Thoracic aorta (tissue), 2 donors: ENCODE data around the gene EDIL3. TPM values are rescaled to one million over a fixed set of nuclear protein-coding genes. Genes with fewer than 3 reads are reported as not detected.

Experiments
- ATAC-seq: fragments of 150-250 bp; one replicate; pipeline ENCODE4 v1.8.0; 2017; ENCODE audit warnings: low read depth; ENCODE audit not compliant: insufficient number of reproducible peaks, low FRiP score
- DNase-seq: peaks from one replicate; pipeline ENCODE4 v3.0.0-alpha.2; 2020; ENCODE audit warnings: low spot score
- H3K27ac ChIP-seq, 2 donors: fragments of 200-600 bp; sonication (generic); 1 replicate in 1 of 2; 2 replicates in 1 of 2; pipeline ENCODE4 v1.5.1; 2016; ENCODE audit warnings: mild to moderate bottlenecking in 2 of 2, moderate library complexity in 2 of 2
- H3K27me3 ChIP-seq: fragments of 200-600 bp; sonication (generic); replicated peaks from 2 replicates; pipeline ENCODE4 v1.6.0; 2016; ENCODE audit warnings: mild to moderate bottlenecking; ENCODE audit not compliant: insufficient read depth
- H3K36me3 ChIP-seq: fragments of 200-600 bp; sonication (generic); one replicate; pipeline ENCODE4 v1.5.1; 2016
- H3K4me1 ChIP-seq, 2 donors: fragments of 200-600 bp; sonication (generic); 1 replicate in 1 of 2; 2 replicates in 1 of 2; pipeline versions ENCODE4 v1.5.1 to v1.6.0; 2016; ENCODE audit warnings: low read depth in 2 of 2, mild to moderate bottlenecking in 1 of 2; ENCODE audit not compliant: control insufficient read depth in 1 of 2
- H3K4me3 ChIP-seq: fragments of 200-600 bp; sonication (generic); 2 replicates; pipeline ENCODE4 v1.5.1; 2016; ENCODE audit warnings: mild to moderate bottlenecking
- H3K9me3 ChIP-seq: fragments of 200-600 bp; sonication (generic); 2 replicates; pipeline ENCODE4 v1.5.1; 2016
- total RNA-seq, 2 donors: library from RNA; depleted of rRNA; stranded (reverse); fragments of >200 nt; gene quantifications; one replicate each; pipeline versions ENCODE4 v1.1.0 to v1.2.3, GENCODE V29; 2016
- TF ChIP-seq, protein P1 (sequence below): fragments of 200-600 bp; sonication (generic); IDR thresholded peaks from one replicate; pipeline ENCODE4 v1.5.1; 2019; ENCODE audit warnings: antibody characterized with exemption

The EDIL3 gene
- total RNA-seq, 2 donors from 2014 or later: 157 to 170 TPM

DNA sequence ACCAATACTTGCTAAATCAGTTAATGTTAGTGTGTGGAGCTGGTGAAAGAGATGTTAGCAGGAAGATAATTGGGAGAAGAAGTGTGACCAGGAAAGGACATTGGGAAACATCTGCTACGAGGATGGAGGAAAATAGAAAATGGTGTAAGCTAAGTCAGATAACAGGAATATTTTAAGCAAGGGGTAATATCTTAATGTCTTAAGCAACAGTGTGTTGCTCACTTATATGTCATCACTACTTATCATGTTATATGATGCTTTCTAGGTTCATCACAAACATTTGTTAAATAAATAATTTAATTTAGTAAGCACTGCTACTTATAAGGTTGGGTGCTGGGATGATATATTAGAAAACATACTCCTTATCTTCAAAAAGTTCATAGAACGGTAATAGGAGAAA is 326.1 kb downstream of the EDIL3 start:
- no peak overlapping the region for H3K4me3 ChIP-seq
- H3K27ac ChIP-seq: no peak overlapping the region

DNA sequence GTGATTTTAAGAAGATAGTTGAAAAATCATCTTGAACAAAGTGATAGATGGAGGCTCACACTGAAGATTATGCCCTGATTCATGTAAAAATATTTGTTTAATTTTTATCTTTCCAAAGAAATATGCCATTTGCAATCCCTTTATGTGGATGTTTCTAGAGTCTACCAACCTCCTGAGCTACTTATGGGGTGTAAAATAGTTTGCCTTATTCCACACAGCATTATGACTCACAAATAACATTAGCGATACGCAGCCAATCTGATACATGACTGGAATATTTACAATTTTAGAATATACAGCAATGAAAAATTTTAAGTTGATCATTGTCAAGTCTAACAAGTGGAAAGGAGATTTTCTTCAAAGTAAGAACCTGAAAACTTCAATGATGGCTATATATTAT is 327.5 kb downstream of the EDIL3 start:
- Histone ChIP-seq H3K4me1 (no peaks in the 10 kb centered on the region), H3K4me3 (no peak overlapping the region), H3K27ac (no peak overlapping the region), H3K36me3 (no peaks in the 10 kb centered on the region), H3K27me3 (no peaks in the 10 kb centered on the region), H3K9me3 (no peaks in the 10 kb centered on the region)
- ATAC-seq (no peak), DNase-seq (no peak)
- TF ChIP-seq, protein P1, sequence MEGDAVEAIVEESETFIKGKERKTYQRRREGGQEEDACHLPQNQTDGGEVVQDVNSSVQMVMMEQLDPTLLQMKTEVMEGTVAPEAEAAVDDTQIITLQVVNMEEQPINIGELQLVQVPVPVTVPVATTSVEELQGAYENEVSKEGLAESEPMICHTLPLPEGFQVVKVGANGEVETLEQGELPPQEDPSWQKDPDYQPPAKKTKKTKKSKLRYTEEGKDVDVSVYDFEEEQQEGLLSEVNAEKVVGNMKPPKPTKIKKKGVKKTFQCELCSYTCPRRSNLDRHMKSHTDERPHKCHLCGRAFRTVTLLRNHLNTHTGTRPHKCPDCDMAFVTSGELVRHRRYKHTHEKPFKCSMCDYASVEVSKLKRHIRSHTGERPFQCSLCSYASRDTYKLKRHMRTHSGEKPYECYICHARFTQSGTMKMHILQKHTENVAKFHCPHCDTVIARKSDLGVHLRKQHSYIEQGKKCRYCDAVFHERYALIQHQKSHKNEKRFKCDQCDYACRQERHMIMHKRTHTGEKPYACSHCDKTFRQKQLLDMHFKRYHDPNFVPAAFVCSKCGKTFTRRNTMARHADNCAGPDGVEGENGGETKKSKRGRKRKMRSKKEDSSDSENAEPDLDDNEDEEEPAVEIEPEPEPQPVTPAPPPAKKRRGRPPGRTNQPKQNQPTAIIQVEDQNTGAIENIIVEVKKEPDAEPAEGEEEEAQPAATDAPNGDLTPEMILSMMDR: no peak

More for the DNA sequence above, 326.1 kb downstream of the EDIL3 start:
- TF ChIP-seq, protein P1: no peak
- no peaks in the 10 kb centered on the region for H3K27me3 ChIP-seq
- ATAC-seq (no peak), DNase-seq (no peak)
- no peaks in the 10 kb centered on the region for H3K9me3 ChIP-seq
- no peaks in the 10 kb centered on the region for H3K4me1 ChIP-seq
- no peaks in the 10 kb centered on the region for H3K36me3 ChIP-seq

DNA sequence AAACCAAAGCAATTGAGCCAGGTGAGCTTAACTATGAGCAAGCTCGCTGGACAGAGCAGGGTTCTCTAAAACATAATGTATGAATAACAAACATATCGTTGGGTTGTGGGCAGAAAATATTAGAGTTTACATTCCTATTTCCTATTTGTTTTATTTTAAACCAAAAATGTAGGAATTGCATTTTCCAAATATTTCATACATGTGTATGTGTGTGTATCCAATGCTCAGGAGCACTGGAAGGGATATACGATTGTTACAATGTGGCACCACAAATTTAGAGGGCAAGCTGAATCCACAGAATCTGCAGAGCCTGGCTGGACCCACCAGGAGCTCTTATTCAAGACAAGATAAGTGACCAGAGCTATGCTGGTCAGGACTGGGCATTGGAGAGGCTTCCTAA is 338.7 kb downstream of the EDIL3 start:
- ATAC-seq (no peak), DNase-seq (no peak)
- peaks cover 5 to 6% of the 10 kb centered on the region in 2 donors for H3K4me1 ChIP-seq
- peak overlapping the region in 1 of 2 donors; percentile 11 for H3K27ac ChIP-seq
- H3K36me3 ChIP-seq: peaks cover 6% of the 10 kb centered on the region
- TF ChIP-seq, protein P1: no peak
- H3K4me3 ChIP-seq: no peak overlapping the region
- no peaks in the 10 kb centered on the region for H3K27me3 ChIP-seq
- H3K9me3 ChIP-seq: peaks cover 7% of the 10 kb centered on the region

DNA sequence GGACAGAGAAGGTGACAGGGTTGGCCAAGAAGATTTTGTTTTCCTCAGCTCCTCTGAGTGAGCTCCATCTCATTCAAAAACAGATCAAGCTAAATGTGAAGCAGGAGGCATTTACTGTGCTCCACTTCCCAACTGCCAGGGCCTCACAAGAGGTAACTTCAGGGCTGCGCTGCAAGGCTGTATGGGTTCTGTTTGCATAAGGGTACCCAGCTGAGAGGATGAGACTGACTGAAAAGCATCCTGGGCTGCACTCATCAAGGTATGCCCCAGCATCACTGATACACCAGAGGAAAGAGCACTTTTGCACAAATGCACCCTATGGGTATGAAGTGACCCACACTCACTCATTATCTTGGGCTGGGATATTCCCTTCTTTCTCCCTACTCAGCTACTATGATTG is 347.8 kb downstream of the EDIL3 start:
- TF ChIP-seq, protein P1: no peak
- ATAC-seq: no peak
- H3K36me3 ChIP-seq: no peaks in the 10 kb centered on the region
- no peak overlapping the region for H3K27ac ChIP-seq
- no peaks in the 10 kb centered on the region for H3K27me3 ChIP-seq
- H3K9me3 ChIP-seq: no peaks in the 10 kb centered on the region
- H3K4me3 ChIP-seq: no peak overlapping the region
- H3K4me1 ChIP-seq: peaks cover 4 to 8% of the 10 kb centered on the region in 2 donors
- no peak for DNase-seq

DNA sequence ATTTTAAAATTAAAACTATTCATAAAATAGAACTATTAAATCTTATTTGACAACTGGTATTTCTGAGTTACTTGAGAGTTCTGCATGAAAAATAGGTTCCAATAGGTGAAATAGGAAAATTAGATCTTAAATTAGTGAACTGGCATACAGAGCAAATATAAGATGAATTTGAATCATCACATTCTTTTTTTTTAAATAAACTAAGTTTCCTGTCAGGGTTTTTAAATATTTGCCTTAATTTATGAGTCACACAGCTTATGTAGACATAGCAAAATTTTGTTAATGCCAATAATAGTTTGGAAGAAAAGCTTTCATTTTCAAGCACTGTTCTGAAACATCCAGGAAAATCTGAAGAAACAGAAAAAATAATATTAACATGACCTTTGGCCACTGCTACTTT is 352.4 kb downstream of the EDIL3 start:
- H3K4me1 ChIP-seq: peaks cover 4 to 8% of the 10 kb centered on the region in 2 donors
- H3K27ac ChIP-seq: peak overlapping the region in 1 of 2 donors; percentile 23
- DNase-seq (no peak), ATAC-seq (no peak)
- no peaks in the 10 kb centered on the region for H3K27me3 ChIP-seq
- H3K36me3 ChIP-seq: no peaks in the 10 kb centered on the region
- no peaks in the 10 kb centered on the region for H3K9me3 ChIP-seq
- no peak overlapping the region for H3K4me3 ChIP-seq
- TF ChIP-seq, protein P1: no peak
